Transverse colon (tissue), 4 donors: ENCODE results near the gene MEN1. TPM values are rescaled to one million over a fixed set of nuclear protein-coding genes. Genes with fewer than 3 reads are reported as not detected.

Experiments
- DNase-seq: peaks from one replicate; pipeline ENCODE4 v3.0.0-alpha.2; 2019
- H3K27ac ChIP-seq, 4 donors: fragments of 200-600 bp; sonication (generic); 2 replicates each; pipeline ENCODE4 v1.5.1; 2016 to 2018; ENCODE audit warnings: inconsistent platforms in 4 of 4
- H3K27me3 ChIP-seq: fragments of 200-600 bp; sonication (generic); 2 replicates; pipeline ENCODE4 v1.5.1; 2017; ENCODE audit warnings: inconsistent platforms
- H3K36me3 ChIP-seq, 4 donors: fragments of 200-600 bp; sonication (generic); 2 replicates each; pipeline ENCODE4 v1.5.1; 2017 to 2019; ENCODE audit warnings: inconsistent platforms in 4 of 4
- H3K4me1 ChIP-seq, 4 donors: fragments of 200-600 bp; sonication (generic); 2 replicates each; pipeline ENCODE4 v1.5.1; 2017 to 2020; ENCODE audit warnings: inconsistent platforms in 4 of 4
- H3K4me3 ChIP-seq, 4 donors: fragments of 200-600 bp; sonication (generic); 1 replicate in 1 of 4; 2 replicates in 3 of 4; pipeline versions ENCODE4 v1.5.1 to v1.6.1; 2017 to 2019; ENCODE audit warnings: inconsistent platforms in 4 of 4
- H3K9me3 ChIP-seq, 2 donors: fragments of 200-600 bp; sonication (generic); 2 replicates each; pipeline ENCODE4 v1.5.1; 2017 to 2019; ENCODE audit warnings: inconsistent platforms in 2 of 2
- CTCF ChIP-seq, 5 experiments: fragments of 200-600 bp in 3 of 5; fragments of 450-650 bp in 2 of 5; sonication (generic) in 3 of 5; IDR thresholded peaks; 1 replicate in 2 of 5; 2 replicates in 3 of 5; pipeline ENCODE4 v1.5.1; 2016 to 2017; ENCODE audit warnings: antibody characterized with exemption in 5 of 5, inconsistent platforms in 3 of 5, mild to moderate bottlenecking in 2 of 5, moderate library complexity in 1 of 5
- EP300 ChIP-seq: sonication (generic); formaldehyde crosslinking; IDR thresholded peaks from one replicate; pipeline ENCODE4 v1.6.1; 2017; ENCODE audit warnings: antibody characterized with exemption, low read depth
- POLR2A ChIP-seq: fragments of 450-650 bp; IDR thresholded peaks from one replicate; pipeline ENCODE4 v1.6.1; 2016; ENCODE audit warnings: antibody characterized with exemption, mild to moderate bottlenecking, moderate library complexity
- POLR2AphosphoS5 ChIP-seq, 3 donors: sonication (generic); formaldehyde crosslinking; IDR thresholded peaks; one replicate each; pipeline ENCODE4 v1.6.1; 2016; ENCODE audit warnings: antibody characterized with exemption in 3 of 3
- WGBS, 2 donors: methylation state at CpG; one replicate each; pipeline ENCODE4 v1.1.5; 2018; ENCODE audit warnings: low coverage in 1 of 2; 5-methylcytosine and 5-hydroxymethylcytosine counted together
- in situ Hi-C, 4 donors: fragments of 200-750 bp; cut with MboI; loops; one replicate each; pipeline versions ENCODE4 v1.15.0 to v1.15.1; 2017; ENCODE audit warnings: low sequenced_read_pairs in 3 of 4, low pct_ligation_motif_present in 1 of 4, low pct_unique_long_range_greater_than_20kb in 1 of 4
- intact Hi-C: fragments of 100-400 bp; cut with DNase I; formaldehyde crosslinking; loops from one replicate; pipeline ENCODE4 v1.15.1; 2023; ENCODE audit warnings: low total_unique reads
- total RNA-seq, 4 donors: library from RNA; depleted of rRNA; stranded (reverse); fragments of >200 nt; gene quantifications; one replicate each; pipeline ENCODE4 v1.1.0, GENCODE V29; 2016

MEN1 gene
- total RNA-seq, 4 donors from 2014 or later: 19.5 to 30.3 (median 25.4) TPM

GRCh38 chr11:64856382-64857227, 46.3 kb upstream of the MEN1 start:
- WGBS, 2 donors: 64 to 98% methylated on average over 6 to 20 of the region's 20 CpGs
- intact Hi-C loops: no loop called here
- no peaks in the 10 kb centered on the region for H3K36me3 ChIP-seq

GRCh38 chr11:64855596-64856304, 45.4 kb upstream of the MEN1 start:
- DNase-seq: no peak
- in situ Hi-C loops (no loop called here), intact Hi-C loops (no loop called here)
- TF ChIP-seq POLR2A: no peak
- Histone ChIP-seq H3K9me3 (no peaks in the 10 kb centered on the region), H3K4me1 (peaks cover 45 to 88% (median 56%) of the 10 kb centered on the region in 4 donors), H3K36me3 (no peaks in the 10 kb centered on the region), H3K27ac (peak overlapping the region; percentile 93 to 96 (median 94)), H3K27me3 (no peaks in the 10 kb centered on the region), H3K4me3 (no peak overlapping the region)
- WGBS, 2 donors: 75% methylated on average over 22 of the region's 22 CpGs; no CpG with 5 or more reads in 1 of the 2 donors

More at GRCh38 chr11:64856382-64857227, 46.3 kb upstream of the MEN1 start:
- in situ Hi-C loops: no loop called here
- H3K27me3 ChIP-seq: no peaks in the 10 kb centered on the region
- H3K4me1 ChIP-seq: peaks cover 45 to 85% (median 54%) of the 10 kb centered on the region in 4 donors
- TF ChIP-seq POLR2AphosphoS5 (IDR thresholded peaks at IDR 0.05): peak in 2 of 3 donors; percentile 35 to 61
- TF ChIP-seq POLR2A: no peak
- no peak for TF ChIP-seq EP300
- no peak for TF ChIP-seq CTCF (IDR thresholded peaks at IDR 0.05)
- peak; percentile 70 for DNase-seq
- H3K9me3 ChIP-seq: no peaks in the 10 kb centered on the region
- no peak overlapping the region for H3K4me3 ChIP-seq
- peak overlapping the region; percentile 93 to 96 (median 94) for H3K27ac ChIP-seq

GRCh38 chr11:64854534-64855502, 44.5 kb upstream of the MEN1 start:
- Histone ChIP-seq H3K4me1 (peaks cover 46 to 89% (median 61%) of the 10 kb centered on the region in 4 donors), H3K36me3 (no peaks in the 10 kb centered on the region), H3K27ac (peak overlapping the region; percentile 93 to 96 (median 94)), H3K4me3 (no peak overlapping the region), H3K27me3 (no peaks in the 10 kb centered on the region), H3K9me3 (no peaks in the 10 kb centered on the region)
- no peak for TF ChIP-seq CTCF (IDR thresholded peaks at IDR 0.05)
- peak; percentile 47 for TF ChIP-seq EP300
- peak; percentile 84 to 89 (median 88) for TF ChIP-seq POLR2AphosphoS5 (IDR thresholded peaks at IDR 0.05)
- no peak for TF ChIP-seq POLR2A
- peak; percentile 85 for DNase-seq
- WGBS, 2 donors: 75% methylated on average over 44 of the region's 45 CpGs; no CpG with 5 or more reads in 1 of the 2 donors
- intact Hi-C loops: no loop called here
- in situ Hi-C loops: no loop called here

- in situ Hi-C loops (no loop called here), intact Hi-C loops (no loop called here)
- no peak overlapping the region for H3K4me3 ChIP-seq
- no peak for TF ChIP-seq POLR2A
- no peak for TF ChIP-seq EP300
- TF ChIP-seq POLR2AphosphoS5 (IDR thresholded peaks at IDR 0.05): no peak
- TF ChIP-seq CTCF (IDR thresholded peaks at IDR 0.05): no peak
- H3K27me3 ChIP-seq: no peaks in the 10 kb centered on the region
- H3K4me1 ChIP-seq: peaks cover 51 to 90% (median 65%) of the 10 kb centered on the region in 4 donors
- peak overlapping the region; percentile 93 to 96 (median 94) for H3K27ac ChIP-seq
- DNase-seq: no peak
- H3K36me3 ChIP-seq: no peaks in the 10 kb centered on the region
- 60 to 91% methylated on average over 1 to 16 of the region's 25 CpGs for WGBS, 2 donors
- H3K9me3 ChIP-seq: no peaks in the 10 kb centered on the region
Observed at GRCh38 chr11:64854157-64854533, 43.8 kb upstream of the MEN1 start.
